Stomach smooth muscle (tissue), 2 donors: ENCODE measurements around the gene CLEC3B.

ENCODE experiments used
- H3K27ac ChIP-seq: one replicate; pipeline ENCODE4 v1.7.0; 2013; ENCODE audit warnings: mild to moderate bottlenecking, low read length, inconsistent platforms
- H3K27me3 ChIP-seq, 2 donors: one replicate each; pipeline ENCODE4 v1.7.0; 2013; ENCODE audit warnings: low read length in 2 of 2; ENCODE audit not compliant: insufficient read depth in 2 of 2, control insufficient read depth in 1 of 2
- H3K36me3 ChIP-seq, 2 donors: one replicate each; pipeline ENCODE4 v1.7.0; 2013; ENCODE audit warnings: low read length in 2 of 2; ENCODE audit not compliant: control insufficient read depth in 2 of 2, insufficient read depth in 2 of 2
- H3K4me1 ChIP-seq: one replicate; pipeline ENCODE4 v1.7.0; 2013; ENCODE audit warnings: low read length; ENCODE audit not compliant: control insufficient read depth, insufficient read depth
- H3K4me3 ChIP-seq, 2 donors: one replicate each; pipeline ENCODE4 v1.7.0; 2013; ENCODE audit warnings: low read length in 2 of 2
- H3K9ac ChIP-seq, 2 donors: one replicate each; pipeline ENCODE4 v1.7.0; 2013; ENCODE audit warnings: low read length in 2 of 2, mild to moderate bottlenecking in 1 of 2
- H3K9me3 ChIP-seq, 2 donors: one replicate each; pipeline ENCODE4 v1.7.0; 2013; ENCODE audit warnings: low read length in 2 of 2; ENCODE audit not compliant: control insufficient read depth in 2 of 2
- donor health status: healthy.
- donor health status: Pancreatic carcinoma.

Gene CLEC3B

GRCh38 chr3:45082142-45082538, 56.0 kb downstream of the CLEC3B start:
- H3K27me3 ChIP-seq, result no peaks in the 10 kb centered on the region
- H3K27ac ChIP-seq, result no peak overlapping the region
- no peak overlapping the region for H3K4me3 ChIP-seq
- H3K4me1 ChIP-seq, result peaks cover 24% of the 10 kb centered on the region
- no peak overlapping the region for H3K9ac ChIP-seq
- H3K9me3 ChIP-seq, result no peaks in the 10 kb centered on the region
- no peaks in the 10 kb centered on the region for H3K36me3 ChIP-seq

GRCh38 chr3:45083023-45083422, 56.9 kb downstream of the CLEC3B start:
- Histone ChIP-seq H3K9me3 (no peaks in the 10 kb centered on the region), H3K4me3 (no peak overlapping the region), H3K27me3 (no peaks in the 10 kb centered on the region), H3K36me3 (no peaks in the 10 kb centered on the region), H3K27ac (no peak overlapping the region), H3K9ac (no peak overlapping the region), H3K4me1 (peaks cover 26% of the 10 kb centered on the region)

- H3K4me3 ChIP-seq, result no peak overlapping the region
- no peak overlapping the region for H3K27ac ChIP-seq
- H3K27me3 ChIP-seq, result no peaks in the 10 kb centered on the region
- H3K4me1 ChIP-seq, result peaks cover 28% of the 10 kb centered on the region
- no peak overlapping the region for H3K9ac ChIP-seq
- H3K9me3 ChIP-seq, result no peaks in the 10 kb centered on the region
- H3K36me3 ChIP-seq, result no peaks in the 10 kb centered on the region
These were observed 58.3 kb downstream of the CLEC3B start for GRCh38 chr3:45084361-45084760.

GRCh38 chr3:45084820-45085816, 59.0 kb downstream of the CLEC3B start:
- Histone ChIP-seq H3K9me3 (no peaks in the 10 kb centered on the region), H3K27ac (peak overlapping the region; percentile 64), H3K4me1 (peaks cover 28% of the 10 kb centered on the region), H3K9ac (no peak overlapping the region), H3K27me3 (no peaks in the 10 kb centered on the region), H3K4me3 (no peak overlapping the region), H3K36me3 (no peaks in the 10 kb centered on the region)
